OCI-LY1 (cell line): ENCODE data around the gene CD207.

Source experiments
- H2AFZ ChIP-seq: fragments of 200-600 bp; sonication (generic), shearing (Covaris generic); 2 replicates; pipeline ENCODE4 v1.6.0; 2014; ENCODE audit warnings: antibody characterized with exemption, mild to moderate bottlenecking, low read length
- H3F3A ChIP-seq: fragments of 200-600 bp; sonication (generic), shearing (Covaris generic); 2 replicates; pipeline ENCODE4 v1.6.0; 2014; ENCODE audit warnings: mild to moderate bottlenecking, antibody characterized with exemption, low read length, moderate library complexity; ENCODE audit not compliant: insufficient read depth
- H3K27ac ChIP-seq: fragments of 200-600 bp; sonication (generic); 2 replicates; pipeline ENCODE4 v1.5.1; 2014; ENCODE audit warnings: low read length, mixed run types, mild to moderate bottlenecking, low read depth; ENCODE audit not compliant: poor library complexity, severe bottlenecking
- H3K27me3 ChIP-seq: fragments of 200-600 bp; sonication (generic); 2 replicates; pipeline ENCODE4 v1.6.0; 2014; ENCODE audit warnings: antibody characterized with exemption, mild to moderate bottlenecking, low read length, moderate library complexity; ENCODE audit not compliant: insufficient read depth
- H3K36me3 ChIP-seq: fragments of 200-600 bp; sonication (generic); 2 replicates; pipeline ENCODE4 v1.6.1; 2014; ENCODE audit warnings: mild to moderate bottlenecking, antibody characterized with exemption, low read length, moderate library complexity, mixed read lengths; ENCODE audit not compliant: insufficient read depth
- H3K4me1 ChIP-seq: fragments of 200-600 bp; sonication (generic); 2 replicates; pipeline ENCODE4 v1.5.1; 2014; ENCODE audit warnings: mild to moderate bottlenecking, low read length, moderate library complexity; ENCODE audit not compliant: insufficient read depth, severe bottlenecking
- H3K4me2 ChIP-seq: fragments of 200-600 bp; sonication (generic), shearing (Covaris generic); 2 replicates; pipeline ENCODE4 v1.6.1; 2014; ENCODE audit warnings: low read length
- H3K4me3 ChIP-seq: fragments of 200-600 bp; sonication (generic); 2 replicates; pipeline ENCODE4 v1.5.1; 2014; ENCODE audit warnings: low read length, low read depth, mild to moderate bottlenecking, mixed read lengths; ENCODE audit not compliant: poor library complexity, severe bottlenecking
- H3K79me2 ChIP-seq: fragments of 200-600 bp; shearing (Covaris generic); 2 replicates; pipeline ENCODE4 v1.6.1; 2016; ENCODE audit warnings: mixed run types, low read length, mixed read lengths; ENCODE audit not compliant: insufficient read depth
- H3K9ac ChIP-seq: fragments of 200-600 bp; sonication (generic), shearing (Covaris generic); 2 replicates; pipeline ENCODE4 v1.6.1; 2014; ENCODE audit warnings: mild to moderate bottlenecking, low read length, mixed read lengths
- H3K9me2 ChIP-seq: fragments of 200-600 bp; sonication (generic), shearing (Covaris generic); 2 replicates; pipeline ENCODE4 v1.6.1; 2014; ENCODE audit warnings: low read depth, mild to moderate bottlenecking, low read length, mixed read lengths
- H3K9me3 ChIP-seq: fragments of 200-600 bp; shearing (Covaris generic); 2 replicates; pipeline ENCODE4 v1.6.1; 2014; ENCODE audit warnings: low read length, mixed read lengths
- H4K20me1 ChIP-seq: fragments of 200-600 bp; sonication (generic), shearing (Covaris generic); 2 replicates; pipeline ENCODE4 v1.6.0; 2016; ENCODE audit warnings: mild to moderate bottlenecking, low read length; ENCODE audit not compliant: insufficient read depth
- CTCF ChIP-seq: fragments of 200-600 bp; sonication (generic), shearing (Covaris generic); IDR thresholded peaks from 2 replicates; pipeline ENCODE4 v1.5.1; 2017; ENCODE audit warnings: mild to moderate bottlenecking, antibody characterized with exemption, low read length, moderate library complexity, mixed read lengths
- EZH2 ChIP-seq: fragments of 200-600 bp; sonication (generic), shearing (Covaris generic); IDR thresholded peaks from 2 replicates; pipeline ENCODE4 v1.8.0; 2017; ENCODE audit warnings: borderline replicate concordance, mixed run types, mild to moderate bottlenecking, antibody characterized with exemption, low read length, moderate library complexity, mixed read lengths

CD207 gene

GRCh38 chr2:70826696-70827350 is 8.8 kb downstream of the CD207 start:
- H3K36me3 ChIP-seq: no peaks in the 10 kb centered on the region
- H3K4me3 ChIP-seq: no peak overlapping the region
- no peaks in the 10 kb centered on the region for H3K9me3 ChIP-seq
- H2AFZ ChIP-seq: no peak overlapping the region
- H3K9me2 ChIP-seq: no peaks in the 10 kb centered on the region
- TF ChIP-seq CTCF (no peak), EZH2 (no peak)
- H3K9ac ChIP-seq: no peak overlapping the region
- no peak overlapping the region for H3K4me2 ChIP-seq
- H4K20me1 ChIP-seq: no peaks in the 10 kb centered on the region
- H3K27me3 ChIP-seq: no peaks in the 10 kb centered on the region
- no peaks in the 10 kb centered on the region for H3K4me1 ChIP-seq
- H3K79me2 ChIP-seq: no peaks in the 10 kb centered on the region
- no peak overlapping the region for H3K27ac ChIP-seq
- H3F3A ChIP-seq: no peaks in the 10 kb centered on the region

- Histone ChIP-seq H4K20me1 (no peaks in the 10 kb centered on the region), H3K9me3 (no peaks in the 10 kb centered on the region), H3K27ac (no peak overlapping the region), H3K4me1 (no peaks in the 10 kb centered on the region), H3K4me3 (no peak overlapping the region), H3K9me2 (no peaks in the 10 kb centered on the region), H3K36me3 (no peaks in the 10 kb centered on the region), H3K27me3 (no peaks in the 10 kb centered on the region), H2AFZ (no peak overlapping the region), H3K4me2 (no peak overlapping the region), H3K79me2 (no peaks in the 10 kb centered on the region), H3F3A (no peaks in the 10 kb centered on the region), H3K9ac (no peak overlapping the region)
- TF ChIP-seq CTCF (no peak), EZH2 (no peak)
Measured at GRCh38 chr2:70823249-70823648, 12.4 kb downstream of the CD207 start.

GRCh38 chr2:70822843-70823242 is 12.8 kb downstream of the CD207 start:
- Histone ChIP-seq H3K9ac (no peak overlapping the region), H3K9me3 (no peaks in the 10 kb centered on the region), H3K9me2 (no peaks in the 10 kb centered on the region), H3K79me2 (no peaks in the 10 kb centered on the region), H3K27ac (no peak overlapping the region), H3K4me2 (no peak overlapping the region), H3K36me3 (no peaks in the 10 kb centered on the region), H4K20me1 (no peaks in the 10 kb centered on the region), H2AFZ (no peak overlapping the region), H3F3A (no peaks in the 10 kb centered on the region), H3K27me3 (no peaks in the 10 kb centered on the region), H3K4me3 (no peak overlapping the region), H3K4me1 (no peaks in the 10 kb centered on the region)
- TF ChIP-seq EZH2 (no peak), CTCF (no peak)
